OCI-LY3 (cell line): ENCODE measurements around the gene SLC30A4.

Source experiments
- H2AFZ ChIP-seq: fragments of 200-600, 300-600 bp; shearing (Covaris generic); 2 replicates; pipeline ENCODE4 v1.6.0; 2014; ENCODE audit warnings: antibody characterized with exemption, low read depth, low read length
- H3K27ac ChIP-seq: fragments of 200-600, 300-600 bp; sonication (generic); 2 replicates; pipeline ENCODE4 v1.5.1; 2014; ENCODE audit warnings: mild to moderate bottlenecking, low read length, moderate library complexity, mixed read lengths
- H3K27me3 ChIP-seq: fragments of 200-600, 300-600 bp; sonication (generic); 2 replicates; pipeline ENCODE4 v1.6.1; 2014; ENCODE audit warnings: low read depth, low read length, mixed read lengths
- H3K36me3 ChIP-seq: fragments of 200-600, 300-600 bp; sonication (generic); replicated peaks from 2 replicates; pipeline ENCODE3; 2014; ENCODE audit warnings: low read depth, low read length, mixed read lengths
- H3K4me1 ChIP-seq: fragments of 300-600, 200-600 bp; sonication (generic); 2 replicates; pipeline ENCODE4 v1.6.1; 2014; ENCODE audit warnings: low read length, mixed read lengths
- H3K4me2 ChIP-seq: fragments of 200-600, 300-600 bp; sonication (generic); 2 replicates; pipeline ENCODE4 v1.6.1; 2014; ENCODE audit warnings: low read length, mixed read lengths
- H3K4me3 ChIP-seq: fragments of 300-600, 200-600 bp; sonication (generic); 2 replicates; pipeline ENCODE4 v1.5.1; 2014; ENCODE audit warnings: antibody characterized with exemption, mild to moderate bottlenecking, low read length, moderate library complexity
- H3K79me2 ChIP-seq: fragments of 300-600, 200-600 bp; shearing (Covaris generic); 2 replicates; pipeline ENCODE4 v1.6.1; 2014; ENCODE audit warnings: mild to moderate bottlenecking, low read length, mixed read lengths
- H3K9ac ChIP-seq: fragments of 300-600, 200-600 bp; shearing (Covaris generic); 2 replicates; pipeline ENCODE4 v1.6.0; 2014; ENCODE audit warnings: mild to moderate bottlenecking, low read length, moderate library complexity
- H3K9me3 ChIP-seq: fragments of 200-600, 300-600 bp; shearing (Covaris generic); 2 replicates; pipeline ENCODE4 v1.6.1; 2014; ENCODE audit warnings: low read length, mixed read lengths; ENCODE audit not compliant: insufficient read depth
- H4K20me1 ChIP-seq: fragments of 200-600, 300-600 bp; sonication (generic); 2 replicates; pipeline ENCODE4 v1.6.1; 2016; ENCODE audit warnings: low read length, mixed read lengths; ENCODE audit not compliant: insufficient read depth
- EZH2phosphoT487 ChIP-seq: fragments of 200-600 bp; shearing (Covaris generic); IDR thresholded peaks from 2 replicates; pipeline ENCODE4 v1.6.1; 2018; ENCODE audit warnings: antibody characterized with exemption, mixed run types, low read depth
- TF ChIP-seq, protein P1 (sequence below): fragments of 200-600, 300-600 bp; sonication (generic); IDR thresholded peaks from 2 replicates; pipeline ENCODE4 v1.5.1; 2014; ENCODE audit warnings: antibody characterized with exemption, low read length, low read depth

The SLC30A4 gene

DNA sequence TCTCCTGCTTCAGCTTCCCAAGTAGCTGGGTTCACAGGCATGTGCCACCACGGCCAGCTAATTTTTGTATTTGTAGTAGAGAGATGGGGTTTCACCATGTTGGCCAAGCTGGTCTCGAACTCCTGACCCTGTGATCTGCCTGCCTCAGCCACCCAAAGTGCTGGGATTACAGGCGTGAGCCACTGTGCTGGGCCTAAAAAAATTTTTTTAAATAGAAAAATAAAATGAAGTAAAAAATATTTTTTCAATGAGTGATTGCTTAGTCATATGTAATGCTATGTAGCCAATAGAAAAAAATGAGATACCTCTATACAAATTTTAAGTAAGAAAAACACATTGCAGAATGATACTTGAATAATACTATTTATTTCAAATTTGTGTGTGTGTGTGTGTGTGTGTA, 27.9 kb upstream of the SLC30A4 start:
- H3K4me1 ChIP-seq = no peaks in the 10 kb centered on the region
- no peak overlapping the region for H3K4me3 ChIP-seq
- no peak overlapping the region for H3K4me2 ChIP-seq

DNA sequence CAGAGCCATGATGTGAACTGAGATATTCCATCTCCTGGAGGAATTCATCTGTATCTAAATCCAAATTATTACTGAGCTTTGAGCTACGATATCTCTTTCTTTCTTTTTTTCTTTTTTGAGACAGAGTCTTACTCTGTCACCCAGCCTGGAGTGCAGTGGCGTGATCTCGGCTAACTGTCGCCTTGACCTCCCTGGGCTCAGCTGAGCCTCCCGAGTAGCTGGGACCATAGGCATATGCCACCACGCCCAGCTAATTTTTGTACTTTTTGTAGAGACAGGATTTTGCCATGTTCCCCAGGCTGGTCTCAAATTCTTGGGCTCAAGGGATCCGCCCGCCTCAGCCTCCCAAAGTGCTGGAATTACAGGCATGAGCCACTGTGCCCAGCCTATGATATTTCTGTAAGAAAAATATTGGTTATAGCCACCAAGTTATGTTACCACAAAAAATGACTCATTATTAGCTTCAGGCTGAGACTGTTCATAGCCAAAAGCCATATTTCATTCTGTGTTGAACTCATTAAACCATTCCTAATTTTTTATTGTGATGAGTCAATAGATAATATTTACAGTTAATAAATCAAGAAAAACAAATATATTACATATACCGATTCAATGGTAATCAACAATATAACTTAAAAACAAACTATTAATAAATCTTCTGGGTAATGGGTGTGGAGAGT, 27.1 kb upstream of the SLC30A4 start:
- H3K9me3 ChIP-seq = no peaks in the 10 kb centered on the region
- H3K4me1 ChIP-seq = no peaks in the 10 kb centered on the region
- H3K27me3 ChIP-seq = no peaks in the 10 kb centered on the region
- no peak overlapping the region for H3K9ac ChIP-seq
- TF ChIP-seq, protein P1, sequence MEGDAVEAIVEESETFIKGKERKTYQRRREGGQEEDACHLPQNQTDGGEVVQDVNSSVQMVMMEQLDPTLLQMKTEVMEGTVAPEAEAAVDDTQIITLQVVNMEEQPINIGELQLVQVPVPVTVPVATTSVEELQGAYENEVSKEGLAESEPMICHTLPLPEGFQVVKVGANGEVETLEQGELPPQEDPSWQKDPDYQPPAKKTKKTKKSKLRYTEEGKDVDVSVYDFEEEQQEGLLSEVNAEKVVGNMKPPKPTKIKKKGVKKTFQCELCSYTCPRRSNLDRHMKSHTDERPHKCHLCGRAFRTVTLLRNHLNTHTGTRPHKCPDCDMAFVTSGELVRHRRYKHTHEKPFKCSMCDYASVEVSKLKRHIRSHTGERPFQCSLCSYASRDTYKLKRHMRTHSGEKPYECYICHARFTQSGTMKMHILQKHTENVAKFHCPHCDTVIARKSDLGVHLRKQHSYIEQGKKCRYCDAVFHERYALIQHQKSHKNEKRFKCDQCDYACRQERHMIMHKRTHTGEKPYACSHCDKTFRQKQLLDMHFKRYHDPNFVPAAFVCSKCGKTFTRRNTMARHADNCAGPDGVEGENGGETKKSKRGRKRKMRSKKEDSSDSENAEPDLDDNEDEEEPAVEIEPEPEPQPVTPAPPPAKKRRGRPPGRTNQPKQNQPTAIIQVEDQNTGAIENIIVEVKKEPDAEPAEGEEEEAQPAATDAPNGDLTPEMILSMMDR = no peak
- no peak for TF ChIP-seq EZH2phosphoT487
- H3K79me2 ChIP-seq = no peaks in the 10 kb centered on the region
- H4K20me1 ChIP-seq = no peaks in the 10 kb centered on the region
- H3K4me3 ChIP-seq = no peak overlapping the region
- H3K36me3 ChIP-seq = no peaks in the 10 kb centered on the region
- H3K4me2 ChIP-seq = no peak overlapping the region
- no peak overlapping the region for H2AFZ ChIP-seq
- no peak overlapping the region for H3K27ac ChIP-seq

More for the DNA sequence above, 27.9 kb upstream of the SLC30A4 start:
- Histone ChIP-seq H3K9ac (no peak overlapping the region), H3K9me3 (no peaks in the 10 kb centered on the region), H3K27me3 (no peaks in the 10 kb centered on the region; the same call in 1 of the 2 replicates), H4K20me1 (no peaks in the 10 kb centered on the region), H2AFZ (no peak overlapping the region), H3K36me3 (no peaks in the 10 kb centered on the region), H3K27ac (no peak overlapping the region), H3K79me2 (no peaks in the 10 kb centered on the region)
- TF ChIP-seq, protein P1 = no peak
- TF ChIP-seq EZH2phosphoT487 = no peak

DNA sequence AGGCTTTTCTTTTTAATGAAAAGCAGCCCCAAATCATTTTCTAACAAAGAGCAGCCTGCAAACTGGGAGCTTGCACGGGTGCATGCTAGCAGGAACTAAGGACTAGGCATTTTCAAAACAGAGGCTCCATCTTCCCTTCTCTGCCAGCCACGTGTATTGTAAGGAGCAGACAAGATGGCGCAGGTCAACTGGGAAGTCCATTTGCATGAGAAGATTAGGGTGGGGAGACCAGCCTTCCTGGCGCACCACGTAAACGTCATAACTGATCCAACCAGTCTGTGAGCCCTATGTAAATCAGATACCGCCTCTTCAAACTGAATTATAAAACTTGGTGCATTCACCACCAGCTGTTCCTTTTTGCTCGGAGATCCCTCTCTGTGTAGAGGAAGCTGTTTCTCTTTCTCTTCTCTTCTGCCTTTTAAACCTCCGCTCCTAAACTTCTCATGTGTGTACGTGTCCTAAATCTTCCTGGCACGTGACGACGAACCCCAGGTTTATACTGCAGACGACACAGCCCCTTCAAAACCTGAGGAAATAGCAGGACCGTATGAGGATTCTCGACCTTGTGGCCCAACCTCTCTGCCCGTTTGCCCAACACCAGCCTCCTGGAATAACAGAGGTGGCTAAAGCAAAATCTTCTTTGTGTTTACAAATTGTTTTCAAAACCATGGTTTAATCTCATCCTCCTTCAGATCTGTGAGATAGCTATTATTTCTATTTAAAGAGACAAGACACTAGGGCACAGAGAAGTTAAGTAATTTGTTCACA, 26.4 kb upstream of the SLC30A4 start:
- Histone ChIP-seq H3K4me2 (no peak overlapping the region), H3K9ac (no peak overlapping the region)

DNA sequence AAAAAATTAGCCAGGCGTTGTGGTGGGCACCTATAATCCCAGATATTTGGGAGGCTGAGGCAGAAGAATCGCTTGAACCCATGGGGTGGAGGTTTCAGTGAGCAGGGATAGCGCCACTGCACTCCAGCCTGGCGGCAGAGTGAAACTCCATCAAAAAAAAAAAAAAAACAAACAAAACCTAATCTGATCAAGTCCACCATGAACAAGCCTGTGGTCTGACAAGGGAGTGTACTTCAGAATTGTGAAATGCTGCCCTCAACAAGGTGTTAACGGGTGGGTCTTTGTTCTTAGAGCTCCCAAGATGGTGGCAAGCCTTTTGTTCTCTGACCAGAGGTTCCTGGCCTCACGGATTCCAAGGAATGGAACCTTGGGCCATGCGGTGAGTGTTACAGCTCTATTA, 24.2 kb upstream of the SLC30A4 start:
- TF ChIP-seq, protein P1 = no peak
- TF ChIP-seq EZH2phosphoT487 = no peak
- Histone ChIP-seq H3K4me2 (no peak overlapping the region), H2AFZ (no peak overlapping the region), H4K20me1 (no peaks in the 10 kb centered on the region), H3K4me1 (no peaks in the 10 kb centered on the region), H3K27me3 (no peaks in the 10 kb centered on the region), H3K9ac (no peak overlapping the region), H3K27ac (no peak overlapping the region), H3K79me2 (no peaks in the 10 kb centered on the region), H3K9me3 (no peaks in the 10 kb centered on the region), H3K4me3 (no peak overlapping the region), H3K36me3 (no peaks in the 10 kb centered on the region)

More for the DNA sequence above, 26.4 kb upstream of the SLC30A4 start:
- H4K20me1 ChIP-seq = no peaks in the 10 kb centered on the region
- H3K4me3 ChIP-seq = no peak overlapping the region
- H2AFZ ChIP-seq = no peak overlapping the region
- H3K36me3 ChIP-seq = no peaks in the 10 kb centered on the region
- H3K27me3 ChIP-seq = no peaks in the 10 kb centered on the region
- no peaks in the 10 kb centered on the region for H3K4me1 ChIP-seq
- no peak for TF ChIP-seq EZH2phosphoT487
- TF ChIP-seq, protein P1 = no peak
- H3K9me3 ChIP-seq = no peaks in the 10 kb centered on the region
- no peak overlapping the region for H3K27ac ChIP-seq
- H3K79me2 ChIP-seq = no peaks in the 10 kb centered on the region
